Germinal center (tissue), 1 donor: ENCODE measurements around the gene RICTOR.
"Not testable (repeated sequence)": the region's sequence is repeated elsewhere in the genome, so short reads cannot be mapped to it uniquely, and the experiment has no call there.

Source experiments
- DNase-seq: peaks from one replicate; pipeline ENCODE4 v3.0.0; 2012; ENCODE audit warnings: mixed read lengths, low spot score

Gene RICTOR

GRCh38 chr5:39006650-39007049 lies 67.5 kb downstream of the RICTOR start:
- no peak for DNase-seq

GRCh38 chr5:39005566-39006232 lies 68.5 kb downstream of the RICTOR start:
- DNase-seq: peak; percentile 2

- no peak for DNase-seq
Measured at GRCh38 chr5:39001683-39002082, 72.5 kb downstream of the RICTOR start.

GRCh38 chr5:38999037-38999436 lies 75.2 kb downstream of the RICTOR start:
- DNase-seq: no peak

GRCh38 chr5:38997591-38997990 lies 76.6 kb downstream of the RICTOR start:
- no peak for DNase-seq

GRCh38 chr5:38996123-38996522 lies 78.1 kb downstream of the RICTOR start:
- DNase-seq: no peak

GRCh38 chr5:38994324-38994927 lies 79.8 kb downstream of the RICTOR start:
- peak; percentile 10 for DNase-seq

- DNase-seq: not testable (repeated sequence)
Measured at GRCh38 chr5:38989974-38990719, 84.1 kb downstream of the RICTOR start.

- DNase-seq: no peak
Measured at GRCh38 chr5:38985909-38986452, 88.2 kb downstream of the RICTOR start.

- DNase-seq: no peak
Measured at GRCh38 chr5:38979535-38979934, 94.7 kb downstream of the RICTOR start.

GRCh38 chr5:38978036-38978435 lies 96.2 kb downstream of the RICTOR start:
- no peak for DNase-seq

- no peak for DNase-seq
Measured at GRCh38 chr5:38968665-38969064, 105.5 kb downstream of the RICTOR start.

GRCh38 chr5:38961691-38962090 lies 112.5 kb downstream of the RICTOR start:
- no peak for DNase-seq

GRCh38 chr5:38953426-38954012 lies 120.7 kb downstream of the RICTOR start:
- DNase-seq: no peak

GRCh38 chr5:38948501-38948900 lies 125.7 kb downstream of the RICTOR start:
- DNase-seq: no peak

- DNase-seq: no peak
Measured at GRCh38 chr5:38944282-38944681, 129.9 kb downstream of the RICTOR start.

- DNase-seq: no peak
Measured at GRCh38 chr5:38941912-38942311, 132.3 kb downstream of the RICTOR start.

- DNase-seq: no peak
Measured at GRCh38 chr5:38940230-38940858, 133.9 kb downstream of the RICTOR start.

GRCh38 chr5:38938973-38939372 lies 135.2 kb downstream of the RICTOR start:
- DNase-seq: no peak

- no peak for DNase-seq
Measured at GRCh38 chr5:38938424-38938823, 135.8 kb downstream of the RICTOR start.

GRCh38 chr5:38936269-38936668 lies 137.9 kb downstream of the RICTOR start:
- no peak for DNase-seq

- DNase-seq: no peak
Measured at GRCh38 chr5:38935437-38935836, 138.8 kb downstream of the RICTOR start.
